Mesodermal cell (in vitro differentiated cells): ENCODE results near the gene ACAT2.
"Not testable (repeated sequence)": the region's sequence is repeated elsewhere in the genome, so short reads cannot be mapped to it uniquely, and the experiment has no call there.

Experiments used
- H3K27ac ChIP-seq: 2 replicates; pipeline ENCODE4 v1.7.0; 2013; ENCODE audit warnings: mild to moderate bottlenecking, low read depth, low read length, moderate library complexity; ENCODE audit not compliant: severe bottlenecking
- H3K36me3 ChIP-seq: 2 replicates; pipeline ENCODE4 v1.7.1; 2013; ENCODE audit warnings: mild to moderate bottlenecking, low read length, moderate library complexity; ENCODE audit not compliant: control insufficient read depth, insufficient read depth
- H3K4me1 ChIP-seq: one replicate; pipeline ENCODE4 v1.7.1; 2013; ENCODE audit warnings: mild to moderate bottlenecking, low read length; ENCODE audit not compliant: insufficient read depth, control insufficient read depth, poor library complexity, severe bottlenecking
- H3K4me3 ChIP-seq: 2 replicates; pipeline ENCODE4 v1.7.0; 2013; ENCODE audit warnings: low read length, control low read depth, mild to moderate bottlenecking; ENCODE audit not compliant: insufficient read depth, poor library complexity, severe bottlenecking; ENCODE audit errors: extremely low read depth
- H3K9me3 ChIP-seq: 2 replicates; pipeline ENCODE4 v1.7.1; 2013; ENCODE audit warnings: mild to moderate bottlenecking, low read length, moderate library complexity; ENCODE audit not compliant: control insufficient read depth
- WGBS, 2 experiments: methylation state at CpG; one replicate each; pipeline ENCODE4 v1.1.5; 2013; ENCODE audit warnings: missing lambda C conversion rate in 2 of 2; ENCODE audit not compliant: insufficient coverage in 2 of 2; 5-methylcytosine and 5-hydroxymethylcytosine counted together

The ACAT2 gene

GRCh38 chr6:159794976-159795375 is 33.1 kb downstream of the ACAT2 start:
- H3K9me3 ChIP-seq, H3K4me3 ChIP-seq, H3K4me1 ChIP-seq, H3K27ac ChIP-seq: not testable (repeated sequence)
- 94 to 100% methylated on average over 3 to 7 of the region's 8 CpGs for WGBS, 2 experiments
- H3K36me3 ChIP-seq, result peaks cover 70% of the 10 kb centered on the region

- H3K36me3 ChIP-seq, result peaks cover 64% of the 10 kb centered on the region
- no peak overlapping the region for H3K27ac ChIP-seq
- no peaks in the 10 kb centered on the region for H3K4me1 ChIP-seq
- WGBS, 2 experiments, result no CpG with 5 or more reads among the region's 1 CpG
- H3K9me3 ChIP-seq, result no peaks in the 10 kb centered on the region
- H3K4me3 ChIP-seq, result no peak overlapping the region
Observed at GRCh38 chr6:159797554-159797953, 35.7 kb downstream of the ACAT2 start.

GRCh38 chr6:159800141-159800865 is 38.5 kb downstream of the ACAT2 start, which contains the start of gene PNLDC1:
PNLDC1 (plus strand) TSS chr6:159800276; CDS start chr6:159800308, 32 bp downstream.
- Histone ChIP-seq H3K9me3 (no peaks in the 10 kb centered on the region), H3K27ac (no peak within 1 kb of the TSS), H3K4me1 (no peaks in the 10 kb centered on the region), H3K4me3 (no peak within 1 kb of the TSS), H3K36me3 (peaks cover 44% of the 10 kb centered on the region)
- 92 to 94% methylated on average over 30 to 48 of the region's 50 CpGs for WGBS, 2 experiments

- Histone ChIP-seq H3K4me3 (no peak overlapping the region), H3K27ac (no peak overlapping the region), H3K4me1 (no peaks in the 10 kb centered on the region), H3K9me3 (no peaks in the 10 kb centered on the region), H3K36me3 (peaks cover 31% of the 10 kb centered on the region)
- 87 to 88% methylated on average over 2 to 5 of the region's 8 CpGs for WGBS, 2 experiments
Observed at GRCh38 chr6:159801935-159802334, 40.1 kb downstream of the ACAT2 start.

- Histone ChIP-seq H3K4me3 (no peak overlapping the region), H3K4me1 (peaks cover 6% of the 10 kb centered on the region), H3K9me3 (no peaks in the 10 kb centered on the region), H3K27ac (no peak overlapping the region), H3K36me3 (peaks cover 6% of the 10 kb centered on the region)
- 91 to 95% methylated on average over 6 to 8 of the region's 10 CpGs for WGBS, 2 experiments
Observed at GRCh38 chr6:159804504-159804903, 42.7 kb downstream of the ACAT2 start.

GRCh38 chr6:159805440-159806020 is 43.7 kb downstream of the ACAT2 start:
- WGBS, 2 experiments, result 89 to 93% methylated on average over 4 to 5 of the region's 6 CpGs
- peaks cover 6% of the 10 kb centered on the region for H3K4me1 ChIP-seq
- H3K9me3 ChIP-seq, result no peaks in the 10 kb centered on the region
- no peak overlapping the region for H3K27ac ChIP-seq
- no peaks in the 10 kb centered on the region for H3K36me3 ChIP-seq
- H3K4me3 ChIP-seq, result no peak overlapping the region

GRCh38 chr6:159806021-159806458 is 44.2 kb downstream of the ACAT2 start:
- Histone ChIP-seq H3K4me3 (no peak overlapping the region), H3K27ac (no peak overlapping the region), H3K9me3 (no peaks in the 10 kb centered on the region), H3K36me3 (no peaks in the 10 kb centered on the region), H3K4me1 (peaks cover 6% of the 10 kb centered on the region)
- WGBS, 2 experiments, result 92 to 97% methylated on average over 8 to 9 of the region's 9 CpGs

GRCh38 chr6:159807150-159807858 is 45.5 kb downstream of the ACAT2 start:
- no peaks in the 10 kb centered on the region for H3K9me3 ChIP-seq
- H3K4me3 ChIP-seq, result no peak overlapping the region
- H3K4me1 ChIP-seq, result peaks cover 6% of the 10 kb centered on the region
- H3K27ac ChIP-seq, result no peak overlapping the region
- no peaks in the 10 kb centered on the region for H3K36me3 ChIP-seq
- WGBS, 2 experiments, result 100% methylated on average over 2 of the region's 5 CpGs; no CpG with 5 or more reads in 1 of the 2 experiments

- Histone ChIP-seq H3K4me1 (peaks cover 6% of the 10 kb centered on the region), H3K36me3 (no peaks in the 10 kb centered on the region), H3K4me3 (no peak overlapping the region), H3K9me3 (no peaks in the 10 kb centered on the region), H3K27ac (no peak overlapping the region)
- WGBS, 2 experiments, result 100% methylated on average over 3 of the region's 6 CpGs
Observed at GRCh38 chr6:159808647-159809046, 46.8 kb downstream of the ACAT2 start.

GRCh38 chr6:159809149-159809548 is 47.3 kb downstream of the ACAT2 start:
- WGBS, 2 experiments, result 80 to 100% methylated on average over 1 to 2 of the region's 4 CpGs
- no peaks in the 10 kb centered on the region for H3K36me3 ChIP-seq

More at GRCh38 chr6:159809149-159809548, 47.3 kb downstream of the ACAT2 start:
- no peak overlapping the region for H3K27ac ChIP-seq
- peaks cover 6% of the 10 kb centered on the region for H3K4me1 ChIP-seq
- no peak overlapping the region for H3K4me3 ChIP-seq
- H3K9me3 ChIP-seq, result no peaks in the 10 kb centered on the region
